Activated CD4-positive, alpha-beta T cell treated with anti-CD3 and anti-CD28 coated beads, Interleukin-2, Interleukin-6, amounts not matched to agents 100 ng/mL and 50 ng/mL, durations not matched to agents 16 hours and 8 hours (primary cell): ENCODE data around the gene PNMA8C.

ENCODE experiments used
- DNase-seq: peaks from one replicate; pipeline ENCODE4 v3.0.0-alpha.2; 2020

The PNMA8C gene

GRCh38 chr19:46428239-46429135, at the start of gene PNMA8C:
Gene PNMA8C, minus strand, starts transcription at chr19:46428936. Its CDS starts 577 bp downstream, at chr19:46428359.
- peak; percentile 72 for DNase-seq

DNA sequence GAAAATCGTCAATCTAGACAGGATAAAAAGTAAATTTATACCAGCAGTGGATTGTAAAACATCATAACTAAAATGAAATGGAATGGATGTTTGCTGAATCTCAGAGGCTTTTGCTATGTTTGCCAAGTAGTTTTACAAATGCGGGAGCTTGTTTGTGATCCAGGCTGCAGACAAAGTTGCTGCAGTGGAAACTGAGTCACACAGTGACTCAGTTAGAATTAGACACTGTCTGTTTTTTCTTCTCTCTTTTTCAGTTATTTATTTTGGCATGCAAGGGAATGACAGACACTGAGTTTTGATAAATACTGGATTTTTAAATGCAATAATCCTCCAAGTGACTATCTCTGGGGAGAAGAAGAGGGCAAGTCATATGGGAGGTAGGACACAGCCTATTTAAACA, 47.2 kb upstream of the PNMA8C start:
- DNase-seq = no peak

GRCh38 chr19:46474211-46474610, 45.5 kb upstream of the PNMA8C start:
- DNase-seq = no peak

DNA sequence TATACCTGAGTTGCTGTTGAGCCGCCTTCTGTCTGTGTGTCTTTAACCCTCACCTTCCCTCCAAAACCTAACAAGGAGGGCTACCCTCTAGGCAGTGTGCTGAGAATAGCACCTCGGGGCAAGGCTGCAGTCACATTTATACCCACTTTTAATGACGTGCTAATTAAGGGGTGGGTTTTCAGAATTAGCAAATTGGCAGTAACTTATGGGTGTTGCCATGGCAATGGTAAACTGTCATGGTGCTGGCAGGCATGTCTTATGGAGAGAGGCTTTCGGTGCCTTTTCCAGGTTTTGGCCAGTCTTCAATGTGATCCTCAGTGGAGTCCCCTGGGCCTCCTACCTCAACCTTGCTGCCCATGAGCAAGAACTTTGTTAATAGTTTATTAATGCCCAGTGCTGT, 43.9 kb upstream of the PNMA8C start:
- DNase-seq = no peak

DNA sequence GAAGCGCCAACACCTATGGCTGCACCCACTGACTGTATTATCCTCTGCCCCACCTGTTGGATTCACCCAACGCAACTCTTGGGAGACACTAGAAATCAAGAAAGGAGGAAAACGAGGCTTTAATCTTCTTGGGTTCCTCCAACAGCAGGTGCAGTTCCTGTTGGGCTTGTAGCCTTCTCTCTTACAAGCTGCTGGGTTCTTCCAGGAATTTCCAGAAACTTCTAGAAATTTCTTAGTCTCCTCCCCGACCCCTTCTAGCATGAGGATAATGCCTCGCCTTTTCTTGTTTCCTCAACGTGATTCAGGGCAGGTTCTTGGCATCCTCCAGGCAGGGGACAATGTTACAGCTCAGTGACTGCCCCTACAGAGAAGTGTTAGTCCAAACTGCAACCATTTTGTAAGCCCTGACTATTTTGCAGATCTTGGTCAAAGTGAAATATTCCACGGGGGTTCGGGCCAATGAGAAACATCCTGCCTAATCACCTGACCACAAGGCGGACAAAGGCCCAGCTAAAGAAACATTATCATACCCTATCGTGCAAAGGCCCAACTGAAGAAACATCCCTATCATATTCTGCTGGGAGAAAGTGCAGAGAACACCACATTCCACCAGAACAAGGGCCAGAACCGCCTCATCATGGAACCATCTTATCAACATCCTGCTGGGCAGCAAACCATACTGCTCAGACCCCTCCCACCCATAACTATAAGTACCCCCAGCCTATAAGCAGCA, 43.2 kb upstream of the PNMA8C start:
- DNase-seq = no peak

DNA sequence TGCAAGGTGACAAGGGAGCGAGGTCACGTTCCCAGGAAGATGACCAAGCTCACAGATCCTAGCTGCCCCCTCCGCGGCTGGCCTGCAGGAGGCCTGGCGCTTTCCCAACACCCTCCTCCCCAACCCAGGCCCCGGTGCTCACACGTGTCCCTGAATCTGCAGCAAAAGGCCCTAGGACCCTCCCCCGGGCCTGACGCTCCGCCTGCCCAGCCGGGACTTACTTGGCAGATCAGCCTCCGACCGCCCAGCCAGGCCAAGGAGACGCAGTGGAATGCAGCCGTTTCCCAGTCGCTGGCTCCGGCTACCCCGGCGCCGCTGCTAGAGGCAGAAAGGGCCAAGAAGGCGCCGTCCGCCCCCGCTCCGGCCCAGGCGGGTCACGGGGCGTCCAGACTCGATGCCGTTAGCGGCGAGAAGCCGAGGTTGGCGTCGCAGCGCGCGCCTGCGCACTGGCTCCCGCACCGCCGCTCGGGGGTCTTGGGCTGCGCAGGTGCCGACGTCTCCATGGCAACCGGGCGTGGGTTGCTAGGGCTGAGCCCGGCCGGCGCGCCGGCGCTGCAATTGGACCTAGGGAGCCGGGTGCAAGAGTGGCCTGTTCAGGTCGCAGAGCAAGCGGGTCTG, 42.5 kb upstream of the PNMA8C start, which contains the start of gene PNMA8A:
PNMA8A (minus strand) TSS at position 448 of the 618 bp plus-strand sequence. CDS start 528 bp downstream, outside the sequence.
- DNase-seq = no peak

DNA sequence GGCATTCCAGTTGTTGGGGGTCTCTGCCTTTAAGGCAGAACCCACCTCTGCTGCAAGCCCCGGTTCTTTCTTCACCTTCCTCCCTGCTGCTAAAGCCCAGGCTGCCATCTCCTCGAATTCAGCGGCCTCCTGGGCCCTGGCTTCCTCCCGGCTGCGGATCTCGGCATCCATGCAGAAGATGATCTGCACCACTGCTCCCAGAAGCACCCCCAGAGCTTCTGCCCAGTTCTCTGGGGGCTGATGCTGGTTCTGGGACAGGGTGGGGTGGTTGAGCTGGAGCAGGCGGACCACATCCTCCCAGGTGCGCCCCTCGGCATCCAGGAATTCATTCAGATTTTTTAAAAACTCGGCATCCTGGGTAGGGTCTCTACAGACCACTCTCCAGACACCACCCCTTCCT, 41.6 kb upstream of the PNMA8C start:
- no peak for DNase-seq

DNA sequence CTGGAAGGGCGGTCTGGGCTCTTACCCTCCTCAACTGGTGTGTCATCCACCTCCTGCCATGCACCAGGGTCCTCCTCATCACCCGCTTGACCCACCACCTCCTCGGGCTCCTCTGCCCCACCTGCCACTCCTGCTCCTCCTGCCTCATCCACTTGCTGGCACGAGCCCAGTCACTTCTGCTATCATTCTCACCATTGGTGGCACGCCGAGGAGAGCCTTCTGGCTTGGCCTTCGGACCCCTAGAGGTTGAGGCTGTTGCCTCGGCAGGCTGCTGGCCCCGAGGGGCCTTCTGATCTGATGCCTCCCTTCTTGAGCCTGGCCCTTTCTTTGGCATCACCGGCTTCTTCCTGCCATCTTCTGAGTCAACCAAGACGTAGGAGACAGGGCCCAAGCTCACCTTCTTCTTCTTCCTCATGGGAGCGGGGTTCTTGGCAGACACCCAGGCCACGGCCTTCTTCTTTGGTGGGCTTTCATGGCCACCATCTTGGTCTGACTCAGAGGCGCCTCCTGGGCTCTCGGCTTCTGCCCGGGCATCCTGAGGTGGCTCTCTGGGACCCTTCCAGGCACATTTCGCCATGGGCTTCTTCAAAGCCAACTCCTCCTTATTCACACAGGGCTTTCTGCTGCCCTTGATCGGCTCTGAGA, 40.9 kb upstream of the PNMA8C start:
- no peak for DNase-seq

DNA sequence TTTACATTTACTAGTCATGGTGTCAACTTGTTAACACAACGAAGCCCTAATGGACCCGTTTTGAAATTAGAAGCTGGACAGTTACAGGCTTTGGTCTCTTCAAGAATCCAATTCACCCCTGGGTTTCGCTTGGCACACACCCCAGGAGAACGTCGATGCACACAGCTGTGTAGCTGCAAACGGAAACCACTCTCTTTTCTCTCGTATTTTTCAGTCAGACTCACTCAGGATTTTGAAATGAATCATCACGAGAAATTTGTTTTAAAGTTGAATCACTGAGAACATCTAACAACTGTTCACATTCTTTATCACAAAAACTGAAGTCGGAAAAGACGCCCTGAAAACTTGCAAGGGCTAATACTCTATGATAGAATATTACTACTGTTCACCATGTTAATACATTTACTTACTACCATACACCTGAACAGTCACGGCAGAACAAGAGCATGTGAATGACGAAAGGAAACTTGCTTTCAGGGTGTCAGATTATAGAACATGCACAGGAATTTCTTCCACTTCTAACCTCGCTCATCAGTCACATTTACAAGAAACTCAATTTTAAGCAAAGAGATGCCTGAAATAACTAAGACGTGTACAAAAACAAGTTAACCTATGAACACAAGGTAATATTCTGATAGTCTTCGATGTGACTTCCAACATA, 37.9 kb upstream of the PNMA8C start:
- DNase-seq = peak; percentile 56

GRCh38 chr19:46463516-46463915, 34.8 kb upstream of the PNMA8C start:
- DNase-seq = no peak

GRCh38 chr19:46461537-46461936, 32.8 kb upstream of the PNMA8C start:
- DNase-seq = no peak

- DNase-seq = no peak
Measured at GRCh38 chr19:46460981-46461380, 32.2 kb upstream of the PNMA8C start.

GRCh38 chr19:46460055-46460454, 31.3 kb upstream of the PNMA8C start:
- no peak for DNase-seq

GRCh38 chr19:46456930-46457329, 28.2 kb upstream of the PNMA8C start:
- DNase-seq = no peak

DNA sequence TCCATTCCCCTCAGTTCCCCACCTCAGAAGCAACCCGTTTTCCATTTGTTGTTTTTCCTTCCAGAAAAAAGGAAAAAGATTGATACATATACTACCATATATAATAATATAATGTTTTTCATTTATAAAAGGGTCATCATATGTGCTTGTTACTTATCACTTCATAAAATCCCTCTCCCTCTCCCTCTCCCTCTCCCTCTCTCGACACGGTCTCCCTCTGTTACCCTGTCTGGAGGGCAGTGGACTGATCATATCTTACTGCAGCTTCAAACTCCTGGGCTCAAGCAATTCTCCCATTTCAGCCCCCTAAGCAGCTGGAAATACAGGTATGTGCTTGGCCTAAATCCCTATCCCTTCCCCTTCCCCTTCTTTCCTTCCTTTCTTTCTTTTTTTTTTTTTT, 25.5 kb upstream of the PNMA8C start:
- DNase-seq = no peak

GRCh38 chr19:46453661-46454060, 24.9 kb upstream of the PNMA8C start:
- no peak for DNase-seq

DNA sequence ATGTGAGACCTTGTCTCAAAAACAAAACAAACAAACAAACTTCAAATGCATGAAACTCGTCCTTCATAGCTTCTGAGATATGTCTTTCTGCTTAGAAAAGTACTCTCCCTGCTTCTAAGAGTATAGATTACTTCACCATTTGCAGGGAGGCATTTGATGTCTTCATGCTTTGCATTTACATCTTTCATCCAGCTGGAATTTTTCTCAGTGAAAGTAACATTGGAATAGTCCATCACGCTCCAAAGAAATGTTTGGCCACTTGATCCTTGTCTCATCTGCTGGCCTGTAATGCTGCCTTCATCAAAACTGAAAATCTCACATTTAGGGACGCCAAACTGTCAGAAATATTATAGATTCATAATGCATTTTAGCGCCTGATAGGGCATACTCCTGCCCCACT, 23.4 kb upstream of the PNMA8C start:
- no peak for DNase-seq

DNA sequence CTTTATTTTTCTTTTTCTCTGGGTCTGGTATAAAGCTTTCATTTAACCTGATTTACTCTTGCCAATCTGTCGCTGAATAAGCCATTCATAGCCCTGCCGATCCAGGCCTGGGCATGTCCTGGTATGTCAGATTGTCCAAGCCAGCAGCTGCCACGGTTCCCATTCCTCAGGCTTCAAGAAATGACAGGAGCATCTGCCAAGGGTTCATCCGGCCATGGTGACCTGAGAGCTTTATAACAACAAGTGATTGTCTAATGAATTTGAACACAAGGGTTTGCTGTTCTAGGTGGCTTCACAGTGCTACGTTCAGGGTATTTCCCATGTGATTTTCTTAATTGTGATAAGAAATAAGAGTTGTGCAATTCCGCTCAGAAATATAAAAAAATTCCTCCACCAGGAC, 22.6 kb upstream of the PNMA8C start:
- no peak for DNase-seq

DNA sequence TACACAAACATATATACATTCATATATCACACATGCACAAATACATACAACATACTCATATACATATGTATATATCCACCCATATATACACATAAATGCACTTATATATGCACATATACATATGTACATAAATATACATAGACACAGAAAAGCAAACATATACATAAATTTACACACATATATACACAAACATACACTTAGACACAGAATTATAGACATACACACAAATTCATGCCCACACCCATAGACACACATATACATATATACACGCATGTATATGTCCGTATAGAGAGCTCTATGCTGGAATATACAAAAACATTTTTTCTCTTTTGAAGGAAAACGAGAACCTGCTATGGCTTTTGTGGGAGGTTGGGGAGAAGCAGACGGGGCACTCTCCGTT, 22.0 kb upstream of the PNMA8C start:
- no peak for DNase-seq

- no peak for DNase-seq
Measured at GRCh38 chr19:46449228-46449627, 20.5 kb upstream of the PNMA8C start.

DNA sequence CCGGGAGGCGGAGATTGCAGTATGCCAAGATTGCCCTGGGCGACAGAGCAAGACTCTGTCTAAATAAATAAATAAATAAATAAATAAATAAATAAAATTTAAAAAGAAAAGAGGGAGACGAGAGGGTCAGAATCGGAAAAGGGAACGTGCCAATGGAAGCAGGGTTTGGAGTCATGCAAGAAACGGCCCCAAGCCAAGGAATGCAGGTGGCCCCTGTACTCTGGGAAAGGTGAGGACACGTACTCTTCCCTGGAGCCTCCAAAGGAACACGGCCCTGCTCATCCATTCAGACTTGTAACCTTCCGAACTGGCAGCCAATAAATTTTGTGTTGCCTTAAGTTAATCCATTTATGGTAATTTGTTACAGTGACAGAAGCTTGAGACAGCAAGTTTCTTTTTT, 19.9 kb upstream of the PNMA8C start:
- DNase-seq = no peak

DNA sequence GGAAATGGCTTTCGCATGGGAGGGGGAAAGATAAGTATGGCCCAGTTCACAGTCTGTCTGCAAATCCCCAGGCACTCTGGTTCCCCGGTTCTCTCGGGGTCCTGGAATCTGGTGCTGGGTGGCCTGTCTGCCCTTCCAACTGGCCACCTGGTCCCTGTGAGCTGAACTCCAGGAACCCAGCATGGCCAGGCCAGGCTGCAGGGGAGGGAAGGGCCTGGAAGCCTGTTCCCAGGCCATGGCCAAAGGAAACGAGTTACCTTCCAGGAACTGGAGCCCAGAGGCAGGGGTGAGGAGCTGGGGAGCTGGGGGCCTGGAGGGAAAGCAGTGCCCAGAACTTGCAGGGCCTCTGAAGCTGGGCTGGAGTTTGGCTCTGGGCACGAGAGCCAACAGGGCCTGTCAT, 19.1 kb upstream of the PNMA8C start:
- DNase-seq = no peak

- no peak for DNase-seq
Measured at GRCh38 chr19:46447006-46447405, 18.3 kb upstream of the PNMA8C start.
